Measurements from ENCODE around the gene ENGASE. TPM values are rescaled to one million over a fixed set of nuclear protein-coding genes. Genes with fewer than 3 reads are reported as not detected.

Gene ENGASE
- total and polyA plus RNA-seq, 7 experiments from 2014 or later = 3.8 to 214 (median 82.7) TPM

- no peak overlapping the region for H3K4me3 ChIP-seq (ENCODE audit: low read length)
- POLR2A ChIA-PET = no interaction called here
Observed at GRCh38 chr17:79116575-79117368, 42.1 kb downstream of the ENGASE start.

DNA sequence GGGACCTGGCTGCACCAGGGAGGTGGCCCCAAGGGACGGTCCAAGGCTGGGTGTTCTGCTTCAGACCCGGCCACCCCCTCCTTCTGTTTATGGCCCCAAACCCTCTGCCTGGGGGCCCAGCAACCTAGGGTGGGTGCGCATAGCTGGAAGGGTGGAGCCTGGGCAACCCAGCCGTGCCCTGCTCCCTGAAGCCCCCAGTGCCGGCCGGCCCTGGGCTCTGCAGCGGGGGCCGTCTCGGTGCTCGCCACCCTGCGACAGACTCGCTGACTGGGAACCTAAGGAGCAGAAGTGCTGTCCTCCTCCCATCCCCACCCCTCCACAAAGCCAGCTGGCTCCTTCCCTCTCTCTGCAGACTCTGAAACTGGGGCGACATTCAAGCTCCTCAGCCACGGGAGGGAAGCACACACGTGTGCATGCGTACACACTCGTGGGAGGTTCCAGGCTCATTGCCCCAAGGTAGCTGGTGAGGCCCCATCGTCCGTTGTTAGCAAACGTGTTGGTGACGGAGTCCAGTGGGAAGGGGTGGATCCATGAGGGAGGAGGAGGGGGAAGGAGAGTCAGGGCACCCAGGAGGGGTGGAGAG, 43.4 kb downstream of the ENGASE start:
- intact Hi-C loops (cut with micrococcal nuclease) = no loop called here
- H3K36me3 Mint-ChIP-seq = no peaks in the 10 kb centered on the region
- CTCF ChIA-PET = no interaction called here
- Histone ChIP-seq H3K9me3 (ENCODE audit: control insufficient read depth in 2 of 3, low read length in 3 of 3) (no peaks in the 10 kb centered on the region), H3K4me1 (ENCODE audit: control insufficient read depth in 2 of 2, insufficient read depth in 2 of 2, low read length in 2 of 2) (no peaks in the 10 kb centered on the region), H3K36me3 (ENCODE audit: control insufficient read depth in 2 of 3, insufficient read depth in 3 of 3, low read length in 3 of 3) (no peaks in the 10 kb centered on the region), H3K27ac (ENCODE audit: low read depth, low read length) (no peak overlapping the region), H3K27me3 (ENCODE audit: control insufficient read depth in 2 of 2, insufficient read depth in 2 of 2, low read length in 2 of 2) (no peaks in the 10 kb centered on the region), H3K4me3 (ENCODE audit: low read length) (no peak overlapping the region)
- DNase-seq (no peak), ATAC-seq (no peak)
- no peaks in the 10 kb centered on the region for H3K9me3 Mint-ChIP-seq
- peaks cover 0 to 3% (median 0%) of the 10 kb centered on the region in 7 donors for H3K4me1 Mint-ChIP-seq
- POLR2A ChIA-PET = no interaction called here
- H3K27ac Mint-ChIP-seq = no peak overlapping the region
- H3K27me3 Mint-ChIP-seq = peaks cover 0 to 4% (median 0%) of the 10 kb centered on the region in 5 donors
- H3K4me3 Mint-ChIP-seq = no peak overlapping the region

More at GRCh38 chr17:79116575-79117368, 42.1 kb downstream of the ENGASE start:
- no peak overlapping the region for H3K27ac ChIP-seq (ENCODE audit: low read depth, low read length)
- H3K4me3 Mint-ChIP-seq = no peak overlapping the region
- no peaks in the 10 kb centered on the region for H3K9me3 Mint-ChIP-seq
- no peak overlapping the region for H3K27ac Mint-ChIP-seq
- peaks cover 0 to 4% (median 0%) of the 10 kb centered on the region in 5 donors for H3K27me3 Mint-ChIP-seq
- CTCF ChIA-PET = no interaction called here
- ATAC-seq (no peak), DNase-seq (no peak)
- intact Hi-C loops (cut with micrococcal nuclease) = no loop called here
- no peaks in the 10 kb centered on the region for H3K4me1 ChIP-seq (ENCODE audit: control insufficient read depth in 2 of 2, insufficient read depth in 2 of 2, low read length in 2 of 2)
- H3K36me3 Mint-ChIP-seq = no peaks in the 10 kb centered on the region
- no peaks in the 10 kb centered on the region for H3K9me3 ChIP-seq (ENCODE audit: control insufficient read depth in 2 of 3, low read length in 3 of 3)
- H3K36me3 ChIP-seq (ENCODE audit: control insufficient read depth in 2 of 3, insufficient read depth in 3 of 3, low read length in 3 of 3) = no peaks in the 10 kb centered on the region
- H3K4me1 Mint-ChIP-seq = peaks cover 0 to 3% (median 0%) of the 10 kb centered on the region in 7 donors
- H3K27me3 ChIP-seq (ENCODE audit: control insufficient read depth in 2 of 2, insufficient read depth in 2 of 2, low read length in 2 of 2) = no peaks in the 10 kb centered on the region

GRCh38 chr17:79118924-79119323, 44.3 kb downstream of the ENGASE start:
- ChIA-PET POLR2A (no interaction called here), CTCF (no interaction called here)
- H3K27ac Mint-ChIP-seq = no peak overlapping the region
- intact Hi-C loops (cut with micrococcal nuclease) = no loop called here
- no peak for DNase-seq
- peaks cover 0 to 4% (median 0%) of the 10 kb centered on the region in 5 donors for H3K27me3 Mint-ChIP-seq
- peaks cover 0 to 3% (median 0%) of the 10 kb centered on the region in 7 donors for H3K4me1 Mint-ChIP-seq
- H3K27me3 ChIP-seq (ENCODE audit: control insufficient read depth in 2 of 2, insufficient read depth in 2 of 2, low read length in 2 of 2) = no peaks in the 10 kb centered on the region
- H3K36me3 ChIP-seq (ENCODE audit: control insufficient read depth in 2 of 3, insufficient read depth in 3 of 3, low read length in 3 of 3) = no peaks in the 10 kb centered on the region
- H3K27ac ChIP-seq (ENCODE audit: low read depth, low read length) = no peak overlapping the region
- no peak for ATAC-seq
- no peaks in the 10 kb centered on the region for H3K4me1 ChIP-seq (ENCODE audit: control insufficient read depth in 2 of 2, insufficient read depth in 2 of 2, low read length in 2 of 2)
- no peak overlapping the region for H3K4me3 ChIP-seq (ENCODE audit: low read length)
- H3K36me3 Mint-ChIP-seq = no peaks in the 10 kb centered on the region
- H3K9me3 Mint-ChIP-seq = no peaks in the 10 kb centered on the region
- H3K4me3 Mint-ChIP-seq = no peak overlapping the region
- H3K9me3 ChIP-seq (ENCODE audit: control insufficient read depth in 2 of 3, low read length in 3 of 3) = no peaks in the 10 kb centered on the region

DNA sequence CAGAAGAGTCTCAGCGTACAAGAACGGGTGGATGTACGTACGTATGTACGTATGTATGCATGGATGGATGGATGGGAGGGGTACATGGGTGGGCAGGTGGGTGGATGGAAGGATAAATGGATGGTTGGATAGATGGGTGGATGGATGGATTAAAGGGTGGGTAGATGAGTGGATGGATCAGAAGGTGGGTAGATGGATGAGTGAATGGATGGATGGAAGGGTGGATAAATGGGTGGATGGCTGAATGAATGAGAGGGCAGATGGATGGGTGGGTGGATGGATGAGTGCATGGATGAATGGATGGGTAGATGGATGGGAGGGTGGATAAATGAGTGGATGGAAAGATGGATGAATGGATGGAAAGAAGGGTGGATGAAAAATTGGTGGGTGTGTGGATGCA, 45.6 kb downstream of the ENGASE start:
- intact Hi-C loops (cut with micrococcal nuclease) = no loop called here
- peaks cover 0 to 1% (median 0%) of the 10 kb centered on the region in 7 donors for H3K4me1 Mint-ChIP-seq
- H3K4me1 ChIP-seq (ENCODE audit: control insufficient read depth in 2 of 2, insufficient read depth in 2 of 2, low read length in 2 of 2) = no peaks in the 10 kb centered on the region
- H3K9me3 ChIP-seq (ENCODE audit: control insufficient read depth in 2 of 3, low read length in 3 of 3) = no peaks in the 10 kb centered on the region
- no peak for ATAC-seq
- H3K27me3 ChIP-seq (ENCODE audit: control insufficient read depth in 2 of 2, insufficient read depth in 2 of 2, low read length in 2 of 2) = no peaks in the 10 kb centered on the region
- ChIA-PET CTCF (no interaction called here), POLR2A (no interaction called here)
- no peak overlapping the region for H3K4me3 ChIP-seq (ENCODE audit: low read length)
- no peak overlapping the region for H3K27ac ChIP-seq (ENCODE audit: low read depth, low read length)
- no peak for DNase-seq
- no peak overlapping the region for H3K4me3 Mint-ChIP-seq
- no peaks in the 10 kb centered on the region for H3K36me3 Mint-ChIP-seq
- peaks cover 0 to 4% (median 0%) of the 10 kb centered on the region in 5 donors for H3K27me3 Mint-ChIP-seq
- H3K36me3 ChIP-seq (ENCODE audit: control insufficient read depth in 2 of 3, insufficient read depth in 3 of 3, low read length in 3 of 3) = no peaks in the 10 kb centered on the region
- H3K9me3 Mint-ChIP-seq = no peaks in the 10 kb centered on the region
- no peak overlapping the region for H3K27ac Mint-ChIP-seq

DNA sequence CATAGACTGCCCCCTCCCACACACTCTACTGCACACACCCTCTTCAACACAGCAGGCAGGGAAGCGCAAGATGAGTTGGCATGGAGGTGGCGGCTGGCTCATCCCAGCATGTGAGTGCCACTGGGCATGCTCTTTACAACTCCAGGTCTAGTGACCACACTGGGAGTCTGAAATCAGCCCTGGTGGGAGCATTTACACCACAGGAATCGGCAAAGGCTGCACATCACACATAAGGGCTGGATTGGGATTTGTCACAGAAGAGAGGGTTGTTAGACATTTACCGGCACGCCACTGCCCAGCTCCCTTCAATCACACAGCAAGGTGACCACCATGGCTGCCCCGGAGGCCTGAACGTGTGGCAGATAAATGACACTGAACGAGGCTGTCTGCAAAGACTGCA, 49.4 kb downstream of the ENGASE start:
- H3K27ac ChIP-seq (ENCODE audit: low read depth, low read length) = no peak overlapping the region
- no peaks in the 10 kb centered on the region for H3K4me1 ChIP-seq (ENCODE audit: control insufficient read depth in 2 of 2, insufficient read depth in 2 of 2, low read length in 2 of 2)
- intact Hi-C loops (cut with micrococcal nuclease) = no loop called here
- Mint-ChIP-seq H3K36me3 (no peaks in the 10 kb centered on the region), H3K4me3 (no peak overlapping the region), H3K27me3 (peaks cover 0 to 15% (median 4%) of the 10 kb centered on the region in 5 donors), H3K27ac (no peak overlapping the region), H3K9me3 (no peaks in the 10 kb centered on the region), H3K4me1 (no peaks in the 10 kb centered on the region)
- no peak overlapping the region for H3K4me3 ChIP-seq (ENCODE audit: low read length)
- no peaks in the 10 kb centered on the region for H3K9me3 ChIP-seq (ENCODE audit: control insufficient read depth in 2 of 3, low read length in 3 of 3)
- H3K36me3 ChIP-seq (ENCODE audit: control insufficient read depth in 2 of 3, insufficient read depth in 3 of 3, low read length in 3 of 3) = no peaks in the 10 kb centered on the region
- DNase-seq (no peak), ATAC-seq (no peak)
- ChIA-PET CTCF (no interaction called here), POLR2A (no interaction called here)
- no peaks in the 10 kb centered on the region for H3K27me3 ChIP-seq (ENCODE audit: control insufficient read depth in 2 of 2, insufficient read depth in 2 of 2, low read length in 2 of 2)

GRCh38 chr17:79124513-79125209, 50.0 kb downstream of the ENGASE start:
- peak overlapping the region in 1 of 10 donors; percentile 21 for H3K4me3 Mint-ChIP-seq
- H3K36me3 Mint-ChIP-seq = no peaks in the 10 kb centered on the region

More at GRCh38 chr17:79124513-79125209, 50.0 kb downstream of the ENGASE start:
- Histone ChIP-seq H3K9me3 (ENCODE audit: control insufficient read depth in 2 of 3, low read length in 3 of 3) (no peaks in the 10 kb centered on the region), H3K27me3 (ENCODE audit: control insufficient read depth in 2 of 2, insufficient read depth in 2 of 2, low read length in 2 of 2) (no peaks in the 10 kb centered on the region), H3K4me1 (ENCODE audit: control insufficient read depth in 2 of 2, insufficient read depth in 2 of 2, low read length in 2 of 2) (no peaks in the 10 kb centered on the region), H3K27ac (ENCODE audit: low read depth, low read length) (no peak overlapping the region), H3K4me3 (ENCODE audit: low read length) (no peak overlapping the region), H3K36me3 (ENCODE audit: control insufficient read depth in 2 of 3, insufficient read depth in 3 of 3, low read length in 3 of 3) (no peaks in the 10 kb centered on the region)
- CTCF ChIA-PET = no interaction called here
- POLR2A ChIA-PET = no interaction called here
- intact Hi-C loops (cut with micrococcal nuclease) = no loop called here
- Mint-ChIP-seq H3K9me3 (no peaks in the 10 kb centered on the region), H3K27me3 (peaks cover 0 to 15% (median 4%) of the 10 kb centered on the region in 5 donors), H3K4me1 (no peaks in the 10 kb centered on the region), H3K27ac (no peak overlapping the region)
- DNase-seq (no peak), ATAC-seq (no peak)

Measured in naive thymus-derived CD4-positive, alpha-beta T cell (primary cell).